H9 (cell line): ENCODE results near the gene POMT2. TPM values are rescaled to one million over a fixed set of nuclear protein-coding genes. Genes with fewer than 3 reads are reported as not detected.
A peak's percentile ranks its signal among the peaks of the same experiment; 100 is the strongest.

Experiments
- DNase-seq: peaks from one replicate; pipeline ENCODE4 v3.0.0-alpha.2; 2017
- H2AFZ ChIP-seq: one replicate; pipeline ENCODE4 v1.6.1; 2013; ENCODE audit warnings: mild to moderate bottlenecking, low read length, control low read depth, moderate library complexity
- H2AK5ac ChIP-seq: 2 replicates; pipeline ENCODE4 v1.6.1; 2013; ENCODE audit warnings: low read length, control low read depth, mixed read lengths; ENCODE audit not compliant: insufficient read length
- H2BK120ac ChIP-seq: one replicate; pipeline ENCODE4 v1.6.1; 2013; ENCODE audit warnings: low read depth, mild to moderate bottlenecking, low read length, control low read depth, inconsistent platforms; ENCODE audit not compliant: poor library complexity, severe bottlenecking
- H2BK12ac ChIP-seq: 2 replicates; pipeline ENCODE4 v1.6.1; 2013; ENCODE audit warnings: low read length, control low read depth, mixed read lengths, low read depth; ENCODE audit not compliant: insufficient read length
- H2BK15ac ChIP-seq: 2 replicates; pipeline ENCODE4 v1.6.1; 2013; ENCODE audit warnings: low read depth, low read length, control low read depth
- H2BK20ac ChIP-seq: one replicate; pipeline ENCODE4 v1.6.1; 2013; ENCODE audit warnings: low read depth, mild to moderate bottlenecking, low read length, control low read depth, inconsistent platforms; ENCODE audit not compliant: poor library complexity, severe bottlenecking
- H2BK5ac ChIP-seq: 2 replicates; pipeline ENCODE4 v1.6.1; 2013; ENCODE audit warnings: low read length, control low read depth, mixed read lengths; ENCODE audit not compliant: insufficient read length
- H3K14ac ChIP-seq: 2 replicates; pipeline ENCODE4 v1.6.1; 2013; ENCODE audit warnings: low read length, control low read depth; ENCODE audit not compliant: insufficient read depth
- H3K18ac ChIP-seq: 2 replicates; pipeline ENCODE4 v1.6.1; 2013; ENCODE audit warnings: low read depth, mild to moderate bottlenecking, mixed read lengths, low read length, control low read depth; ENCODE audit not compliant: insufficient read length
- H3K23ac ChIP-seq: 2 replicates; pipeline ENCODE4 v1.6.1; 2013; ENCODE audit warnings: low read length, control low read depth, mixed read lengths, low read depth; ENCODE audit not compliant: insufficient read length
- H3K23me2 ChIP-seq: 2 replicates; pipeline ENCODE4 v1.6.1; 2013; ENCODE audit warnings: low read depth, mild to moderate bottlenecking, mixed read lengths, low read length, control low read depth; ENCODE audit not compliant: insufficient read length, poor library complexity, severe bottlenecking
- H3K27ac ChIP-seq: 2 replicates; pipeline ENCODE4 v1.5.1; 2013; ENCODE audit warnings: low read length, control low read depth, mixed read lengths, low read depth; ENCODE audit not compliant: insufficient read length
- H3K27me3 ChIP-seq: 2 replicates; pipeline ENCODE4 v1.6.1; 2013; ENCODE audit warnings: low read length, control low read depth, inconsistent platforms; ENCODE audit not compliant: insufficient read depth
- H3K4ac ChIP-seq: 2 replicates; pipeline ENCODE4 v1.6.1; 2013; ENCODE audit warnings: low read depth, mild to moderate bottlenecking, control low read depth, inconsistent platforms, low read length, moderate library complexity
- H3K4me1 ChIP-seq: 2 replicates; pipeline ENCODE4 v1.6.1; 2013; ENCODE audit warnings: low read length, control low read depth, inconsistent platforms; ENCODE audit not compliant: insufficient read depth
- H3K4me2 ChIP-seq: 2 replicates; pipeline ENCODE4 v1.6.1; 2013; ENCODE audit warnings: low read length, control low read depth, mixed read lengths; ENCODE audit not compliant: insufficient read length, insufficient read depth
- H3K56ac ChIP-seq: 2 replicates; pipeline ENCODE4 v1.6.1; 2013; ENCODE audit warnings: low read depth, mild to moderate bottlenecking, mixed read lengths, low read length, control low read depth; ENCODE audit not compliant: insufficient read length
- H3K79me1 ChIP-seq: 2 replicates; pipeline ENCODE4 v1.6.1; 2013; ENCODE audit warnings: low read depth, mild to moderate bottlenecking, moderate library complexity, low read length, control low read depth, inconsistent platforms; ENCODE audit not compliant: insufficient read depth, poor library complexity, severe bottlenecking
- H3K79me2 ChIP-seq: 2 replicates; pipeline ENCODE4 v1.6.1; 2013; ENCODE audit warnings: low read length, control low read depth, inconsistent platforms; ENCODE audit not compliant: insufficient read depth
- H3K9ac ChIP-seq: 2 replicates; pipeline ENCODE4 v1.6.1; 2013; ENCODE audit warnings: low read length, control low read depth, mixed read lengths; ENCODE audit not compliant: insufficient read length; ENCODE audit errors: extremely low read depth
- H3K9me3 ChIP-seq: one replicate; pipeline ENCODE4 v1.6.1; 2013; ENCODE audit warnings: low read depth, low read length, inconsistent platforms; ENCODE audit not compliant: control insufficient read depth
- H3T11ph ChIP-seq: one replicate; pipeline ENCODE4 v1.6.1; 2013; ENCODE audit warnings: mild to moderate bottlenecking, low read length, control low read depth, inconsistent platforms
- H4K20me1 ChIP-seq: one replicate; pipeline ENCODE4 v1.6.1; 2013; ENCODE audit not compliant: control insufficient read depth, insufficient read length, insufficient read depth
- H4K5ac ChIP-seq: 2 replicates; pipeline ENCODE4 v1.6.1; 2013; ENCODE audit warnings: low read depth, mild to moderate bottlenecking, mixed read lengths, low read length, control low read depth; ENCODE audit not compliant: insufficient read length
- H4K8ac ChIP-seq: replicated peaks from 2 replicates; pipeline ENCODE4 v1.6.1; 2013; ENCODE audit warnings: low read length, control low read depth, mixed read lengths, low read depth; ENCODE audit not compliant: insufficient read length
- H4K91ac ChIP-seq: 2 replicates; pipeline ENCODE4 v1.6.1; 2013; ENCODE audit warnings: low read depth, mild to moderate bottlenecking, moderate library complexity, mixed read lengths, low read length, control low read depth; ENCODE audit not compliant: insufficient read length
- H3K27ac Mint-ChIP-seq, 3 experiments: 2 replicates in 2 of 3; 3 replicates in 1 of 3; pipeline ENCODE4 v1.8.0; 2020 to 2021; ENCODE audit warnings: mixed read lengths in 3 of 3, mild to moderate bottlenecking in 1 of 3, moderate library complexity in 1 of 3
- H3K27me3 Mint-ChIP-seq: 2 replicates; pipeline ENCODE4 v1.8.0; 2021; ENCODE audit warnings: low read depth, mild to moderate bottlenecking, moderate library complexity, mixed read lengths
- H3K36me3 Mint-ChIP-seq, 3 experiments: 2 replicates in 2 of 3; 3 replicates in 1 of 3; pipeline ENCODE4 v1.8.0; 2020 to 2021; ENCODE audit warnings: low read depth in 3 of 3, mixed read lengths in 3 of 3; ENCODE audit not compliant: insufficient read depth in 1 of 3
- H3K4me1 Mint-ChIP-seq, 2 experiments: 2 replicates each; pipeline ENCODE4 v1.8.0; 2020; ENCODE audit warnings: mixed read lengths in 2 of 2
- H3K4me3 Mint-ChIP-seq, 2 experiments: 2 replicates in 1 of 2; 3 replicates in 1 of 2; pipeline ENCODE4 v1.8.0; 2020 to 2021; ENCODE audit warnings: mild to moderate bottlenecking in 2 of 2, mixed read lengths in 2 of 2, moderate library complexity in 1 of 2
- H3K9me3 Mint-ChIP-seq, 2 experiments: 2 replicates in 1 of 2; 3 replicates in 1 of 2; pipeline ENCODE4 v1.8.0; 2020; ENCODE audit warnings: mild to moderate bottlenecking in 2 of 2, mixed read lengths in 2 of 2, moderate library complexity in 1 of 2
- WGBS: extraction: QIAGEN DNeasy Blood & Tissue Kit; methylation state at CpG from one replicate; pipeline ENCODE4 v1.1.7; 2013; ENCODE audit warnings: missing lambda C conversion rate, low lambda C conversion rate, mixed read lengths; ENCODE audit not compliant: insufficient read length; ENCODE audit errors: extremely low coverage; 5-methylcytosine and 5-hydroxymethylcytosine counted together
- total RNA-seq: library from RNA; stranded (reverse); gene quantifications from 2 replicates; pipeline ENCODE4 v1.2.1, GENCODE V29; 2021
- TF ChIP-seq, protein P1 (sequence below): fragments of 200-600 bp; sonication (generic); conservative IDR thresholded peaks from 3 replicates; pipeline ENCODE4 v1.8.0; 2021; ENCODE audit warnings: antibody characterized with exemption, mild to moderate bottlenecking

The POMT2 gene
- total RNA-seq, 1 experiment from 2014 or later, result 25.2 TPM

GRCh38 chr14:77335576-77335975 lies 14.9 kb upstream of the POMT2 start:
- H3K4me3 Mint-ChIP-seq, result no peak overlapping the region
- no peak overlapping the region for H3K56ac ChIP-seq
- DNase-seq, result no peak
- H3K4me1 Mint-ChIP-seq, result peaks cover 47 to 57% of the 10 kb centered on the region in 2 experiments
- H2BK120ac ChIP-seq, result no peak overlapping the region
- no peak overlapping the region for H2BK5ac ChIP-seq
- no peak overlapping the region for H3T11ph ChIP-seq
- no peak overlapping the region for H4K91ac ChIP-seq
- no peak overlapping the region for H3K4me2 ChIP-seq
- no CpG with 5 or more reads among the region's 3 CpGs for WGBS
- H3K27me3 ChIP-seq, result no peaks in the 10 kb centered on the region
- H3K18ac ChIP-seq, result no peak overlapping the region
- H3K9me3 Mint-ChIP-seq, result no peaks in the 10 kb centered on the region
- no peak overlapping the region for H3K4ac ChIP-seq
- H3K9ac ChIP-seq, result no peak overlapping the region
- no peak overlapping the region for H2AFZ ChIP-seq
- peak overlapping the region in 1 of 3 experiments; percentile 79; a peak in 2 of 7 replicates for H3K27ac Mint-ChIP-seq
- peaks cover 0 to 6% (median 5%) of the 10 kb centered on the region in 3 experiments; a peak in 4 of 7 replicates for H3K36me3 Mint-ChIP-seq
- H2BK15ac ChIP-seq, result no peak overlapping the region
- no peak overlapping the region for H2BK20ac ChIP-seq
- H3K27me3 Mint-ChIP-seq, result no peaks in the 10 kb centered on the region
- H2BK12ac ChIP-seq, result no peak overlapping the region
- H4K8ac ChIP-seq, result no peak overlapping the region
- H4K20me1 ChIP-seq, result no peaks in the 10 kb centered on the region
- H3K4me1 ChIP-seq, result peaks cover 11% of the 10 kb centered on the region; the same call in 1 of the 2 replicates
- H3K9me3 ChIP-seq, result no peaks in the 10 kb centered on the region
- TF ChIP-seq, protein P1, sequence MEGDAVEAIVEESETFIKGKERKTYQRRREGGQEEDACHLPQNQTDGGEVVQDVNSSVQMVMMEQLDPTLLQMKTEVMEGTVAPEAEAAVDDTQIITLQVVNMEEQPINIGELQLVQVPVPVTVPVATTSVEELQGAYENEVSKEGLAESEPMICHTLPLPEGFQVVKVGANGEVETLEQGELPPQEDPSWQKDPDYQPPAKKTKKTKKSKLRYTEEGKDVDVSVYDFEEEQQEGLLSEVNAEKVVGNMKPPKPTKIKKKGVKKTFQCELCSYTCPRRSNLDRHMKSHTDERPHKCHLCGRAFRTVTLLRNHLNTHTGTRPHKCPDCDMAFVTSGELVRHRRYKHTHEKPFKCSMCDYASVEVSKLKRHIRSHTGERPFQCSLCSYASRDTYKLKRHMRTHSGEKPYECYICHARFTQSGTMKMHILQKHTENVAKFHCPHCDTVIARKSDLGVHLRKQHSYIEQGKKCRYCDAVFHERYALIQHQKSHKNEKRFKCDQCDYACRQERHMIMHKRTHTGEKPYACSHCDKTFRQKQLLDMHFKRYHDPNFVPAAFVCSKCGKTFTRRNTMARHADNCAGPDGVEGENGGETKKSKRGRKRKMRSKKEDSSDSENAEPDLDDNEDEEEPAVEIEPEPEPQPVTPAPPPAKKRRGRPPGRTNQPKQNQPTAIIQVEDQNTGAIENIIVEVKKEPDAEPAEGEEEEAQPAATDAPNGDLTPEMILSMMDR, result no peak
- no peak overlapping the region for H3K27ac ChIP-seq
- H3K79me2 ChIP-seq, result no peaks in the 10 kb centered on the region
- no peak overlapping the region for H3K23ac ChIP-seq
- H3K79me1 ChIP-seq, result no peaks in the 10 kb centered on the region
- H2AK5ac ChIP-seq, result no peak overlapping the region
- no peaks in the 10 kb centered on the region for H3K23me2 ChIP-seq
- no peak overlapping the region for H4K5ac ChIP-seq
- H3K14ac ChIP-seq, result no peak overlapping the region
